HL-60/S4 treated with phorbol 12-myristate 13-acetate at 8.2 ng/mL for 4 days and 3 days (cell line): ENCODE results near the gene ANTXR1.
"Not testable (repeated sequence)": the region's sequence is repeated elsewhere in the genome, so short reads cannot be mapped to it uniquely, and the experiment has no call there.

Experiments
- in situ Hi-C: fragments of 300-500 bp; cut with MboI; formaldehyde crosslinking; loops from 2 replicates; pipeline ENCODE4 v1.15.0; 2022; ENCODE audit warnings: low sequenced_read_pairs

The ANTXR1 gene

GRCh38 chr2:69223759-69224511 lies 211.0 kb downstream of the ANTXR1 start:
- in situ Hi-C loops, result no loop called here

DNA sequence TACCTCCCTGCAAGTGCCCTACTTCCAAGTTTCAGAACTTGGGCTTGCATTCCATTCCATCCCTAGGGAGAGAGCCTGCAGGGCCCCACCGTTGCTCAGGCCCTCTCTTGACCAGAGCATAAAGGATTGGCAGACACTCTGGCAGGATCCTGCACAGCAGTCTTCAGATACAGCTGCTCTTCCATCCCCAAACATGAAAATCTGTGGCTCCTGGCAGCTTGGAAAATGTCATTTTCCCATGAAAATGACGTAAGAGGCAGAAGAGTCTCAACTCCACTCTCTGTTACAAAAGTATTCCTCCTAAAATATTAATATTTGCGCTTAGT lies 211.5 kb downstream of the ANTXR1 start:
- in situ Hi-C loops, result no loop called here

DNA sequence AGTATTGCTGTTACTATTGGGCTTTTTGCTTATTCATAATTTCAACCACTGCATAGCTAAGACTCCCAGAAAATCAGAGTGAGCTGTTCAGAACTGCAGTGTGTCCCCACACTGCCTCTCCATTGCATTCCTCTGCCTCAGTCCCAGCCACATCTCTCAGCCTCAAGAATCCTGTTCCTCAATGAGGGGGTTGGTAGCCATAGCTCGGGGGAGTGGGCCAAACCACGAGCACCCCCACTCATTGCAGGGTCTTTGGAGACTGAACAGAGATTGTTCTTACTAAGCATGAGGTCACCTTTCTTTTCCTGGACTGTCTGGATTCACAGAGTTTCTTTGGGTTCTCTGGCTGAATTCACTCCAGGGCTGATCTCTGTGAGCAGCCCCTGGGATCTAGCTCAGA lies 213.0 kb downstream of the ANTXR1 start:
- in situ Hi-C loops, result no loop called here

DNA sequence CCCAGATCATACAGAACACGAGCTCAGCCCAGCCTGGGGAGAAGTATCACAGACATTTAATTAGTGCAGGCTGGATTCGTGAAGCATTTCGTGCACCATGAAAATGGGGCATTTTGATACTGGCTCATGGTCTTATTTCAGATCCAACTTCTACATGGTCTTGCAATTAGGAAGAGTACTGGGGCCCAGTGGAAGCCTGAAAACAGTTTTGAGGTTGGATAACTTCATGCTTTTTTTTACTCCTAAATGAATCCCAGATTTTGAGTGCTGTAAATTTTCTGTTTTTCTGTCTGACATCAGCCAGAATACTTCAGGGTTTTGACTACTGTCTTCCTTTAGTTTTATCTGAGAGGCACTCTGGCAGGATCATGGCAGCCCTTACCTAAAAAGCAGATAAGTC lies 213.9 kb downstream of the ANTXR1 start:
- in situ Hi-C loops, result no loop called here

DNA sequence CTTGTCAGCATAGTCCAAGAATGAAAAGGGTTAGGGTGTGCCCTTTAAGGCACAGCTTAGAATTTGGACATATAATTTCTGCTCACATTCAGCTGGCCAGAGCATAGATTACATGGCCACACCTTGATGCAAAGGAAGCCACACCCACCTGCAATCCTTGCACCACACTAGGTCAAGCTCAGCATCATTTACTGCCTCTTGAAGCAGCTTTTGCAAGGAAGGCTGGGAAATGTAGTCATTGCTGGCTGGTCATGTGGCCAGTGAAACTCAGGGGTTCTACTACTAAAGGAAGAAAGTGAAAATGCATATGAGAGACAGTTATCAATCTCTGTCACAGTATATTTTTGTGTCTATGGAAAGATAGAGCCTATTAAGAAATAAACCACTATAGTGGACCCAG lies 214.7 kb downstream of the ANTXR1 start:
- in situ Hi-C loops, result no loop called here

- in situ Hi-C loops, result not testable (repeated sequence)
Observed at GRCh38 chr2:69230946-69231345, 218.0 kb downstream of the ANTXR1 start.

- in situ Hi-C loops, result no loop called here
Observed at GRCh38 chr2:69231612-69232277, 218.8 kb downstream of the ANTXR1 start.

GRCh38 chr2:69235835-69236234 lies 222.9 kb downstream of the ANTXR1 start:
- in situ Hi-C loops, result not testable (repeated sequence)

DNA sequence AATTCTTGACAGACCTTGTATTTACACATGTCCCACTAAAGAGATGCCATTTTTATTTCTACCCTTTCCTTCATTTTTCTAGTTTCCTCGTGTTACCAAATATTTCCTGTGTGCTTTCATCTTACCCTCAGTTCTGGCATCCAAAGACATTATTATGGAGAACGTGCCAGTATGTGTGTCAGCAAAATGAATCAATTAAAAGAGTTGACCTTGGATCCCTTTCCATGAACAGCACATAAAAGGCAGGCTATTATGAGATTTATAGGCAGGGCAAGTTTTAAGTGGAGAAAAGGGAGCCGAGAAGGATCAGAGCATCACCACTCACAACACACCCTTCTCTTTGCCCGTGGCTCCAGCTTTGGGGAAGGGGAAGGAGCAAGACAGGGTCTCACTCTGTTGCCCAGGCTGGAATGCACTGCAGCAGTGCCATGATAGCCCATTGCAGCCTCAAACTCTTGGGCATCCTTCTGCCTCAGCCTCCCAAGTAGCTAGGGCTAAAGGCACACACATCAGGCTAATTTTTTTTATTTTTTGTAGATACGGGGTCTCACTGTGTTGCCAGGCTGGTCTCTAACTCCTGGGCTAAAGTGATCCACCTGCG lies 224.2 kb downstream of the ANTXR1 start:
- in situ Hi-C loops, result no loop called here

GRCh38 chr2:69238449-69239031 lies 225.6 kb downstream of the ANTXR1 start:
- in situ Hi-C loops, result no loop called here

DNA sequence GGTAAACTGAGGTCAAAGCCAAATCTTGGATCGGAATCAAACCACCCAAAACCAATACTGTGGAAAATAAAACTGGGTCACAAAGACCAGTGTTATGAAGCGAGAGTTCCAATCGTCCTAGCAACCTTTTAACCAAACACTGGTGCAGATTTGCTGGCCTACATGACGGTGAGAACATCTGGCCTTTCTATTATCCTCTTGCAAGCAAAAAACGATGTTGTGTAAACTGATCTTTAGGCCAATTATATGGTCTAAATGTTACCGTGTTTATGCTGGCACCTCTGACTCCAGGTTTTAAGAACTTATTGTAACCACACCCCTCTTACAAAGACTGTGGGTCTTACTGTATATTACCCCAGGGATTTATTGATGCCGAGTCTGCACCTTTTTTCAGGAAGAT lies 228.1 kb downstream of the ANTXR1 start:
- in situ Hi-C loops, result no loop called here

- in situ Hi-C loops, result no loop called here
Observed at GRCh38 chr2:69241664-69242514, 228.9 kb downstream of the ANTXR1 start.

GRCh38 chr2:69242651-69243051 lies 229.7 kb downstream of the ANTXR1 start:
- in situ Hi-C loops, result no loop called here

- in situ Hi-C loops, result no loop called here
Observed at GRCh38 chr2:69243652-69244051, 230.7 kb downstream of the ANTXR1 start.

- in situ Hi-C loops, result no loop called here
Observed at GRCh38 chr2:69244882-69245281, 231.9 kb downstream of the ANTXR1 start.

DNA sequence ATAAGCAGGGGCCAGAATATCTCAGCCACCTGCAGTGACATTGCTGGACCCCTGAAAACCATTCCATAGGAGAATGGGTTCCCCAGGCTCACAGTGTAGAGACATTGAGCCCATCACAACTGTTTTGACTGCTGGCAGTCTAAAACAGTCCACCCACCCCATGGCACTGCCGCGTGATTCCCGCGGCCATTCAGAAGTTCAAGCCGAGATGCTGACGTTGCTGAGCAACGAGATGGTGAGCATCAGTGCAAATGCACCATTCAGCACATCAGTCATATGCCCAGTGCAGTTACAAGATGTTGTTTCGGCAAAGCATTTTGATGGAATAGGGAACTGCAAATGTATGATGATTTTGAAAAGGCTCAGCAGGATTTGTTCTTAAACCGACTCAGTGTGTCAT lies 234.6 kb downstream of the ANTXR1 start:
- in situ Hi-C loops, result no loop called here

DNA sequence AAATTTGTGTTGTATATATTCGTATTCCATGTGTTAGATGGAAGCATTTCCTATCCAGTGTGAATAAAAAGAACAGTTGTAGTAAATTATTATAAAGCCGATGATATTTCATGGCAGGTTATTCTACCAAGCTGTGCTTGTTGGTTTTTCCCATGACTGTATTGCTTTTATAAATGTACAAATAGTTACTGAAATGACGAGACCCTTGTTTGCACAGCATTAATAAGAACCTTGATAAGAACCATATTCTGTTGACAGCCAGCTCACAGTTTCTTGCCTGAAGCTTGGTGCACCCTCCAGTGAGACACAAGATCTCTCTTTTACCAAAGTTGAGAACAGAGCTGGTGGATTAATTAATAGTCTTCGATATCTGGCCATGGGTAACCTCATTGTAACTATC lies 235.3 kb downstream of the ANTXR1 start:
- in situ Hi-C loops, result no loop called here

GRCh38 chr2:69250981-69251380 lies 238.0 kb downstream of the ANTXR1 start:
- in situ Hi-C loops, result no loop called here

DNA sequence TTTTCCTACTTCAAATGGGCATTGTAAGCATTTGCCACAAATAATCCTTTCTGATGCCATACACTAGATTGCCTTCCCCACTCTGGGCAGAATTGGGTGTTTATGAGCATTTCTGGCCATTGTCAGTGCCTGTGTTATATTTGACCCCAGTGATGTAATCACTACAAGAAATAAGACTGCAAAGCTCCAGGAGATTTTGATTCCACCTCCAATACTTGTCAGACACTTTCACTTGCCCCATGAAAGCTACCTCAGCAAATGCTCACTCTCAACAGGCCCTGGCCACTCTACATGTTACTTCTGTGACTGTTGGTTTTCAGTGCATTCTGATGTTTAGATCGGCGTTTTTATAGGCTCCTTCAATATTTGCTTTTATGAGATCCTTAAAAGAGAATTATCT lies 239.0 kb downstream of the ANTXR1 start:
- in situ Hi-C loops, result no loop called here

GRCh38 chr2:69253112-69253511 lies 240.1 kb downstream of the ANTXR1 start:
- in situ Hi-C loops, result no loop called here
